Activated CD8-positive, alpha-beta memory T cell treated with anti-CD3 and anti-CD28 coated beads for 48 hours (primary cell): ENCODE data around the gene ADAMTS19.

Source experiments
- DNase-seq, 3 experiments: peaks; one replicate each; pipeline ENCODE4 v3.0.0-alpha.2; 2020; ENCODE audit warnings: low read depth in 2 of 3, low spot score in 2 of 3

Gene ADAMTS19

GRCh38 chr5:129763651-129764050 is 303.6 kb downstream of the ADAMTS19 start:
- no peak for DNase-seq

GRCh38 chr5:129766798-129767197 is 306.7 kb downstream of the ADAMTS19 start:
- no peak for DNase-seq

- peak in 1 of 3 experiments; percentile 34 for DNase-seq
These were observed 307.9 kb downstream of the ADAMTS19 start for GRCh38 chr5:129767927-129768380.

GRCh38 chr5:129768735-129769134 is 308.6 kb downstream of the ADAMTS19 start:
- DNase-seq, result no peak

- no peak for DNase-seq
These were observed 310.1 kb downstream of the ADAMTS19 start for GRCh38 chr5:129770024-129770820.

GRCh38 chr5:129771058-129771838 is 311.1 kb downstream of the ADAMTS19 start:
- peak in 1 of 3 experiments; percentile 0 for DNase-seq

GRCh38 chr5:129773376-129773775 is 313.3 kb downstream of the ADAMTS19 start:
- no peak for DNase-seq

GRCh38 chr5:129781594-129781993 is 321.5 kb downstream of the ADAMTS19 start:
- DNase-seq, result no peak
